HG02981 (cell line): ENCODE data around the gene RASGRP1.

Experiments used
- ATAC-seq: cut with Tn5 transposase; IDR thresholded peaks from one replicate; pipeline ENCODE4 v1.9.1; 2021; ENCODE audit warnings: mild to moderate bottlenecking, moderate library complexity; ENCODE audit not compliant: unreplicated experiment

The RASGRP1 gene

DNA sequence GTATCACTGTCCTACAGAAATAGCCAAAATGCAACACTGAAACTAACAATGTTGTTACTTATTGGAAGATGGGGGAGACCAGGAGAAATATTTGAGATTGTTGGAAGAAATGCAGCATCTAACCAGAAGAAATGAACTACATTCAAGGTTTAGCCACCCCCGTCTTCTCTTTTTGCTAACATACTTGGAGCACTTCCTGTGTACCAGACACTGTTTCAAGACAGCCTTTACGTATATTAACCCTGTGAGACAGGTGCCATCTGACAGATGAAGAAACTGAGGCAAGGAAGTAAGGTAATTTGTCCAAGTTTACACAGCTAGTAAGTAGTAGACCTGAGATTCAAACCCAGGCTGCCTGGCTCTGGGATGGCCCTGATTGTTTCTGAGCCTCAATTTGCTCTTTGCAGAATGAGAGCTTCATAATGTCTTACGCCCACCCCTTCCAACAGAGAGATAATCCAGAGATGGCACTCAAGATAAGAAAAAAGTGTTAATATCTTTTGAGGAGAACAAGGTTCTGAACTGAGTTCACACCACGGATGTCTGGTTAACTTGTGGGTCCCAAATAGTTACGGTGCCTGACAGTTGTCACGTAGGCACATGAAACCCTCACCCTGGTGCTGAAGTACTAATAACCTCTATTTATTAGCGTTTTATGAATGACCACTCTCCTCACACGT, 26.1 kb downstream of the RASGRP1 start:
- no peak for ATAC-seq

DNA sequence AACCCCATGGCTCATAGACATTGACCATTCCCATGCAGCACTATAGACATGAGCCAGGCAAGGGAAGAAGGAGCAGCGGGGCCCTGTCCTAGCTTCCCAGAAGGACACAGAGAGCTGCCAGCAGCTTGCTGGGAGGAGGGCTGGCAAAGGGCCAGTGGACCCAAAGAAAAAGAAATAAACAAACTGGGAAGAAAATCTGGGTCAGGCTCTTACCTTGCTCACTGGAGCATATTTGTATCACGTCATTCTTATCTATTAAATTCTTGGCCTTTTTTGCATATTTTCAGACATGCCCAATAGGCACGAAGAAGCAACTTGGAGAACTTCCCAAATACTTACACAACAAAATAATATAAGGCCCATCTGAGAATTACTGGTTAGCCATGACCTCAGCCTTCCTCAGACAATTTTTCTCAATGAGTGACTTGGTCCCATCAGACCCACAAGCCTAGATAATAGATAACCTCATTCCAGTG, 28.4 kb downstream of the RASGRP1 start:
- no peak for ATAC-seq

DNA sequence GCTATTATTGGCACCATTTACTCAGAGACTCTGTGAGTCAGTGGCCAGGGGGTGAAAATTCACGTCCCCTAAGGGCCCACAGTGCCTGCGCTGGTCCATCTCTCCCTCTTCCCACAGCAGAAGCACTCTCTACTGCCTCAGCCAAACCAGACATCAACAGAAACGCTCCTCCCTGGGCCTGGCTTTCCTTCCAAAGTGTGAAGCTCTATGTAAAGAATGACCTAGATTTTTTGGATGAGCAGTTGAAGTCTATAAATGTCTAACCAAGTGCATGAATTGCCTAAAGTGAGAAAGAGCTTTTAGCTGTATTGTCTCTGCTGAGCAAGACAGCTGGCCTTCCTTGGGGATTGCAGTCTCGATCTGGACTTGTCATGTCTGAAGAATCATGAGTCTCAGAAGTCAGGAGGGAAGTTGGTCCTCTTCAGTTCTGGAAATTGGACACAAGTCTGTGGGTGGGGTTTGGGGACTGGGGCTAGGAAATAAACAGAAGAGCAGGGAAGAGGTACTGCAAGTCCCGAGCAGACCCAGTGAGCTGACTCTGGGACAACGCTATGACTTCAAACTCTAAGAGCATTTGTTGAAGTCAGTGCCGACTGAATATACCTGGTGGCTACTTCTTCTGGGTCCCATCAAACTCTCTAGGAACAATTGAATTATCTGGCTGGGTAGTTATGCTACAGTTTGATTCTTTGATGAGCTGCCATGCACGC, 29.0 kb downstream of the RASGRP1 start:
- ATAC-seq: no peak

DNA sequence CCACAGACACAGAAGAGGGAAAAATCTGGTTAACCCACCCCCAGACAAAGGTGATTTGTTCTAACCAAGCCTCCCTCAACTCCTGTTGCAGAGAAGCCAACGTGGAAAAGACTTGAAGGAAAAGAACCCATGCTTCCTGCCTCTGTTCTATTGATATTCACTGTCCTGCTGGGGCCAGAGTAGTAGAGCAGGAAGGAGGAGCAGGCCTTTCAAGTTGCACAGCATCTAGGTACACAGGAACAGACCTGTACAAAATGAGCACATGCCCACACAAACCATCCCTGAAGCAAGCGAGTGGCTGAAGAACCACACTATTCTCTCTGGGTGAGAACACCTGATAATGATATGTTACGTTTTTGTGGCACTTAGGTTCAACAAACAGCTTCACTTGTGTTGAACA, 29.9 kb downstream of the RASGRP1 start:
- ATAC-seq: no peak

DNA sequence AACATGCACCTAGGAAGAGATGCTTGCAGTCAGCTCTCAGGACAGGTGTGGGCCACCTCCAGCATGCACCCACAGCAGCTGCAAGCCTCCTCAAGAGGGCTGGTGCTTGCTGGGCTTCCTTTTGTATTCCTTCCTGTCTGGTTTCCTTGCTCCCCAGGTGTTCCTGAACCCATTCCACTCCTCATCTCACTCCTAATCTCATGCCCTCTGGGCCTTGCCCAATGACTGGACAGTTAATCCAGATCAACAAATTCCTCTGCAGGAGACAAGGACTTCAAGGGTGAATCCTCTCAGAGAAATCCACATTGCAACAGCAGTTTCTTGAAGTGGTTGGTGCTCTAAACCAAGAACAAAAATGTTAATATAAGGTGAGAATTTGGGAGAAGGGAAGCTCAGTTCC, 30.7 kb downstream of the RASGRP1 start:
- ATAC-seq: no peak

DNA sequence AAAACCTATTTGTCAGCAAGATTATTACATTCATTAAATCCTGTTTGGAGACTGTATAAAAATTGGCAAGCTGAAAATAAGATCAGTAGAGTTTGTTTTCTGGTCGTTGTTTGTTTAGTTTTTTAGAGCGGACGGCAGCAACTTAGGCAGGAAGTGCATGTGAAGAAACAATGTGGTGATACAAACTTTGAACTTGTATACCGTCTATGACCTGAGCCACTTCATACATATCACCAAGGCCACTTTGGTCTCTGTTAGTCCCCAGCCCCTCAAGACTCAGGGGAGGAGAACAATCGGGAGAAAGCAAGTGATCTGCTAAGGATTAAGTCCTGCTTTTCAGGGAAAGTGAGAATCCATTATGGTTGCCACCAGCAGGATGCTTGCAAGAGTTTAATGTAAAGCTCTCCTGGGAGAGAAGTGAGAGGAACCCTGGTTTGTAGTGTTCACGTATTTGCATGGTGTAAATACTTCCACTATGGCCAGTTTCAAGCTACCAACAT, 31.1 kb downstream of the RASGRP1 start:
- no peak for ATAC-seq

DNA sequence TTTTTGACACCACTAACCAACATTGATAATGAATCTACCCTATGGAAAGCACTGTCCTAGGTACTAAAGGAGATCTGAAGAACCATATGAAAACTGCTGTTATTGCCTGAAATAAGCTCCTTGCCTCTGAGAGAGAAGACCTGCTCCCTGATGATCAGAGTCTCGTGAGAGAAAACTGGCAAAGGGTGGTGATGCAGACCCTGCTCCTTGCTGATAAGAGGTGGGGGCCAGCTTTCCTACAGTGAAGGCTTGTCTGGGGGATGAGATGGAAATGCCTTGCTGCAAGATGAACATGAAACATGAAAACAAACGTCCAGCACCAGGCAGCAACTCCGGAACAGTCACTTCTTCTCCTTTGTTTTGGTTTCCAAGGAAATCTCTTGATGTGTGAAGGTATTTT, 31.9 kb downstream of the RASGRP1 start:
- ATAC-seq: no peak

DNA sequence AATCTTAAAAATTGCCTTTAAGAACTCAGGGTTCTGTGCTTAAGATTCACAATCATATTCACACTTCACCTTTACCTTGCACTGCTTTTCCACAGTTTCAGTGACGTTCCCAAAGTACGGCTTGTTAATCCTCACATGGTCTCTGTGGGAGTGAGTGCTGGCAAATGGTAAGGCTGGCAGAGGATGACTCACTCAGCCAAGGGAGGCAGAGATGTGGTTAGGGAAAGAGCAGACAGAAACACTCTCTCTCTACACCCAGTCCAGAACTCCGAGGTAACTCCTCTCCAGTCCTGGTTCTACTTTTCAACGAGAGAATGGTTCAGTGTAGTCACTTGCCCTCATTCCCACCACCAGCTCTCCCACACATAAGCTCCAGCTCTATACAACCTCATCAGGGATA, 33.1 kb downstream of the RASGRP1 start:
- no peak for ATAC-seq

DNA sequence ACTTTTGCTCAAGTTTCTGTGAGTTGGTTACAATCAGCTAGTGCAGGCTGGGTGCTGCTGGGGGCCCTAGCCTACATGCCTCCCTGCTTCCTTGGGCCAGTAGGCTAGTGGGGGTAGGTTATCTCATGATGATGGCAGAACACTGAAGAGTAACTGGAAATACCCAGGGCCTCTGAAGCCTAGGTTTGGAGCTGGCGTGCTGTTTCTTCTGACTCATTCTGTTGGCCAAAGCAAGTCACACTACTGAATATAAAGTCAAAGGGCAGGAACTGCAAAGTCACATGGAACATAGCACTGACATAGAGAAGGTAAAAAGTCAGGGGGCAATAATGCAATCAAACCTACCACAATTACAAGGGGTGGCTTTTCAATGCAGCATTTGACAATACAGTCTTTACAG, 34.5 kb downstream of the RASGRP1 start:
- no peak for ATAC-seq

DNA sequence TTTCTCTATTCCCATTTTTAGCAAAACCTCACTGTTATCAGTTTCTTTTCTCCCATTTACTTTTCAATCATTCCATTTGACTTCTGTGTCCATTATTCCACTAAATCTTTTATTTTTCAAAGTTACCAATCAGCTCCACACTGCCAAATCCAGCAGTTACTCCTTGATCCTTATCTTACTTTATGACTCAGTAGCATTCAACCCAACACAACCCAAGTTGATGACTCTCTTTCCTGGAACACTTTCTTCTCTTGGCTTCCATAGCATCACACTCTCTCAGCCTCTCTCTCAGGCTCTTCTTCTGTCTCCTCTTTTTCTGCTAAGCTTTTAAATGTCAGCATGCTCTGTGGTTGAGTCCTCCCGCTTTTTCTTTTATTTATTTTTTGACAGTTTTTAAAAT, 36.3 kb downstream of the RASGRP1 start:
- ATAC-seq: no peak

DNA sequence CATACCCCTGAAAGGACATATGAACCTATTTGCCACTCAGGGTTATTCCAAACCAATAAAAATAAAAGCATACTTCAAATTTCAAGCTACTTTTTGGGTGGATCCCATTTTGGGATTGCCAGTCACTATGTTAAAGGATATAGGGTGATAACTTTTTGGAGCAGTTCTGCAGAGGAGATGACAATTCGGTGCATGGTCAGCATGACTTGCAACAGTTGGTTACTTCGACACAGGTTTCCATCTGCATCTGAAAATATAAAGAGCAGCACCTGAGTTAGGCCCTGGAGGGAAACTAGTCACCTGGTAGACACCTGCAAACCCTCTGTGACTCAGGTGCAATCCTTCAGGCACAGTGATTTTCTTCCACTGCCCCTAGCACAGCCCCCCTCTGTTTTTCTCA, 38.5 kb downstream of the RASGRP1 start:
- ATAC-seq: no peak

DNA sequence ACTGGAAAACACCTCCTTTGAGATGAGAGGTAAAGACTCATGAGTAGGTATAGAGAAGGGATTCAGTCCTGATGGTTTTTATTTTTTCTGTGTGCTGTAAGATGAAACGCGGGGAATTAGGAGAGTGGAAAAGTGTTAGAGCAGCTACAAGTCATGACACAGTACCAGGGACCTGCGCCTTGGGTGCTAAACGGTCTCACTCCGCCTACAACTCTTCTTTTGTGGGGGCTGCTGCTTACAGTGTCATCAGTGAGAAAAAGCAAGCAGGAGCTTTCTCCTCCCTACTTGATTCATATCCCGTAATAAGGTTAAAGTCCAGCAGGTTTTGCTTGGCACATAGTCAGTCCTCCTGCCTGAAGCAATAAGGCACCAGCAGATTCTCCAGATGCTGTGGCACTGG, 39.1 kb downstream of the RASGRP1 start:
- ATAC-seq: no peak

DNA sequence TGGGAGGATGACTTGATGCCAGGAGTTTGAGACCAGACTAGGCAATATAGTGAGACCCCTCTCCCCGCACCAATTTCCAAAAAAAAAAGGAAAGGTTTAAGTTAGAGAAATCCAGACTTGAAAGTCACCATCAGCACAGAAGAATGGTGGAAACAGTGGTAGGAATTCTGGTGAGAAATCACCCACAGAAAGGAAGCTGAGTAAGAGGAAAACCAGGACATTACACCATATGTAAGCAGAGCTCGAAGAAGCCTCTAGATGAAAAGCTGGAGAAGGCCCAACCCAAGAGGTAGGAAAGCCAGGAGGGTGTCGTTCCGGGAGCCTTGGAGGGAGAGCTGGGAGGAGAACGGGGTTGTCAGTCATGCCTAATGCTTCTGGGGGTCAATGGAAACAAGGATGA, 40.5 kb downstream of the RASGRP1 start:
- no peak for ATAC-seq

DNA sequence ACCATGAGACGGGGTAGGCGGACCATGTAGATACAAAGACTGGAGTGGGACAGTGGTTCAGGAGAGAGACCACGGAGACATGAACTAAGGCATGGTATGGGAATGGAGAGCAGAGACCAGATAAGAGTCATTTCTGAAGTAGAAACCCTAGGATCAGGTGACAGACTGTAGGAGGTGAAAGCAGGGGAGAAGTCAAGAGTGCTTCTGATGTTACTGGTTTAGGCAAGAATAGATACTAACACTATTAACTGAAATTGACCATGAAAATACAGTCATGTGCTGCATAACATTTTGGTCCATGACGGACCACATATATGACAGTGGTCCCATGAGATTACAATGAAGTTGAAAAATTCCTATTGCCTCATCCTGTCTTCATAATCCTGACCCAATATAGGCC, 41.7 kb downstream of the RASGRP1 start:
- ATAC-seq: no peak

DNA sequence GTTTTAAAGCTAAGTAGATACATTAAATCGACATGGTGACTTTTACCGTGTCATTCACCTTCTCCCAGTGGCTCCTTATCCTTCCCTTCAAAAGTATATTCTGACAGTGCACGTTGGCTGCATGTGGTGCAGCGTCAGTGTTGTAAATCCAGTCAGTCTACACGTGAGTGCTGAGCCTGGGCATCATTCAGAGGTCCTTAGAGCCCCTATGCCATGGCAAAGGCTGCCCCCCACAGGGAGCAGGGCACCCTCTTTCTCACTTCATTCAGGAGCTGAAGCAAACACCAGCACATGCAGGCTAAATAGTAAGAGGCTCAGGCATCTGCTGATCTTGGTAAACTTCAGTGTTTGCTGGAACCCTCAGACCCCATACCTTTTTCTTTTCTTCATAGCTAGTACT, 43.3 kb downstream of the RASGRP1 start:
- ATAC-seq: no peak

DNA sequence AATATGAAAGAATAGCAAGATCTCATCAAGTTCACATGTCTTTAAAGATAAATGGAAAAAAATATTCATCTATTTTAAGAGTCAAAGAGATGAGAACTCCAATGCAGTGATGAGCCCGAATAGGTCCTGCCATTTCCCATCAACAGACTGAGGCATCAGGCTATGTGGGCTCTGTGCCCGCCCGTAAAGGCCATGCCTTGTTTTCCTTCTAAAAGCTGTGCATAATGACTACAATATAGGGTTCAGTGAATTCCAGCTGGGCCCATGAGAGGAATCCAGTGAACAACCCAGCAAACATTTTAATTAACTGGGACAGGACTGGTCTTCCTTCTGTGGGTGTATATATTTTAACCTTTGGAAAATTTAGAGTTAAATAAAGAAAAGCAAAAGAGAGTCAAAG, 44.6 kb downstream of the RASGRP1 start:
- no peak for ATAC-seq

DNA sequence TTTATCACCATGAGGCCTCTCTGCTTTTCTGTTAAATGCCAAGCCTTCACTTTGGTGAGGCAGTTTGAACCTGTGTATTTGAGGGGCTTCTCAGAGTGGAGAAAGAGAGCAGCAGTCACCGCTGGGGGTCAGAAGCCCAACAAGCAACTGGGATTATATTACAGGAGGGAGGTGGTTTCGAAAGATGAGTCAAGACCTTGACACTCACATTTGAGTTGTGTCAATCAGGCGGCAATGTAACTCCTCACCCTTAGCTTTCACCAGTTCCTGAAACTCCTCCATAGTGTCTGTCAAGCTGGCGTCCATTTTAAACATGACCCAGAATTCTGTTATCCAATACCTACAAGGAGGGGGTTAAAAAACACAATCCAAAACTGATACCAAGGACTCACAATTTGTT, 46.5 kb downstream of the RASGRP1 start:
- ATAC-seq: no peak

DNA sequence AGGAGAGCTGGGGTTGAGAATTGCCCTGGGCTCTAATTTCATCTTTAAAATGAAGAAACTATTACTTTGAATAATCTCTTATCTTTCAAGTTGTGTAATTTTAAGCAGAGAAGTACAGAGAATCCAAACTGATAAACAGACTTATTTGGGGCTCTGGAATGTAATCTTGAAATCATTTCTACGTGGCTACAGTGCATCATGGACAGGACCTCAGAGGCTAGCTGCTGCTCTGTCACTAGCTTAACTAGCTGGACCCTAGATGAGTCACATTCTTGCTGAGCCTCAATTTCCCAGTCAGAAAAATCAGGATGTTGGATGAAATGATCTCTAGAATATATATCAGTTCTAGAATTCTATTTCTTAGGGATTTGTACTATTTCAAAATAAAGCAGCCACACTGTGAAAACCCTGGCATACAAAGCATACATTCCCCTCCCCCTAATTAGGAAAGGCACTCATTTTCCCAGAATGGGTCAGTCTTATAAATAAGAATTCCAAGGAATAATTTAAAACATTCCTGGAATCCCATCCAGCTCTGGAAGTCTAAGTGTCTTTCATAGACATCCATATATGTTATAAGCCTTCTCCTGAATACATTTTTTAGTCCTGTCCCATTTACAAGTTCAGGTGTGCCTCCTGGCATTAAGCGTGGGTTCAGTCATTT, 47.2 kb downstream of the RASGRP1 start:
- ATAC-seq: no peak

DNA sequence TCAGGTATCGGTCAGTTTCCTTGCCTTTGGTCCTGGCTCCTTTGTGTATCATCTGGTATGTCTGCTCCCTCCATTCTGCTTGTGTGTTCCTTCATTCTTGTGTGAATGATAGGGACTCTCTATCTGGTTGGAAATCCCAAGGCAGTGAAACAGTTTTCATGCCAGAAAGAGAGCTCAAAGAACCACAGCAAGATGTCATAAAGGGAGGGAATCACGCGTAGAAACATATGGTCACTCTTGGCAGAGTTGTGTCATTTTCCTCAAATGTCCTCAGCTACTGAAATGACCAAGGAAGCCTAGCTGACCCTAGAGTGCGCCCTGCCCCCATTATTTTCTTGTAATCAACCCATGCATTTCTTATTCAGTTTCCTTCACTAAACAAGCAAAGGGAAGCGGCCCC, 48.0 kb downstream of the RASGRP1 start:
- no peak for ATAC-seq

DNA sequence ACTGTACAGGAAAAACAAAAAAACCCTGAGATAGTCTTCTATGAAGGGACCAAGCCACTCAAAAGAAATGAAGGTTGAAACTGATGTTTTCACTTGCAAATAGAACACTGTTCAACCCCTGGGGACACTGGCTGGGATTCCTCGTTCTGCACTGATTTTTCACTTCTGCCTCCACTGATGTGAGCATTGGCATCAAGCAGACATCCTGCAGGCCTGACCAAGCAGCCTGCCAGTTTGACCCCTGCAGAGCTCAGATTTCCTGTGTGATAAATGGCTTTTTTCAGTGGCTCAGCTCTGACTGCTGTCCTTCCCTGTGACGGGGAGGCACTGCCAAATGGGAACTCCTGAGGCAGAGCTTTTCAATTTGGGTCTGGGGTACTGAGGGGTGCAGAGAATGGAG, 50.0 kb downstream of the RASGRP1 start:
- ATAC-seq: peak; percentile 73

DNA sequence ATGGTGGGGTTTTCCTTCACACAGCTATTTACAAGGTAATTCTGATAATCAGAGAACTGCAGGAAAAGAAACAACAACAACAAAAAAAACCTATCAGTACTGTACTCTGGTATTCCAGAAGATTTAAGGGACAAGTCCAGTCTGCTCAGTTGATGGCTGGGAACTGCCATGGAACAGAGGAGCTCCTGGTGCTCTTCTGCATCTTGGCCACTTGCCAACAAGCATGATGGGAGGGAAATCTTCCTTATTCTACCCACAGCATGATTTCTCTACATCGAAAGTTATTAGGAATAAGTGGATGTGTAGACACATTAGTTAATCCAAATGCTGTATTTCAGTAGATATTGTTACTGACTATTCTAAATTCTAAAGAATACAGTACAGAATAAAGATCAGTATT, 51.7 kb downstream of the RASGRP1 start:
- ATAC-seq: no peak

DNA sequence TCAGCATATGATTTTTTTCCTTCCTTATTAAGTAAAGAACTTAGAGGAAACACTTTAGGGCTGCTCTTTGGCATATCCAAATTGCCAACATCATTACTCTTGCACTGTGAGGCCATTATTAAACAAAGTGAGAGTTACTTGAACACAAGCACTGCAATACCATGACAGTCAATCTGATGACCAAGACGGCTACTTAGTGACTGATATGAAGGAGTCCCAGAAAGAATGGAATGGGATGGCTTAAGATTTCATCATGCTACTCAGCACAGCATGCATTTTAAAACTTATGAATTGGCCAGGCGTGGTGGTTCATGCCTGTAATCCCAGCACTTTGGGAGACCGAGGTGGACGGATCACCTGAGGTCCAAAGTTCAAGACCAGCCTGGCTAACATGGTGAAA, 55.5 kb downstream of the RASGRP1 start:
- no peak for ATAC-seq
